ENCODE data around the gene PTPRA. TPM values are rescaled to one million over a fixed set of nuclear protein-coding genes. Genes with fewer than 3 reads are reported as not detected.

The PTPRA gene
- total RNA-seq, 1 donor = 44.2 TPM

- Histone ChIP-seq H2AFZ (ENCODE audit: low read length) (no peak overlapping the region), H3K9me3 (ENCODE audit: low read depth, low read length) (no peaks in the 10 kb centered on the region), H3K4me2 (ENCODE audit: insufficient read depth, low read length) (no peak overlapping the region), H3K36me3 (ENCODE audit: insufficient read depth, low read length) (peaks cover 32% of the 10 kb centered on the region), H3K27ac (ENCODE audit: low read depth, low read length) (no peak overlapping the region), H4K20me1 (ENCODE audit: insufficient read depth, low read length) (peaks cover 2% of the 10 kb centered on the region), H3K27me3 (ENCODE audit: insufficient read depth, low read length) (no peaks in the 10 kb centered on the region), H3K79me2 (ENCODE audit: insufficient read depth, low read length) (no peaks in the 10 kb centered on the region), H3K4me3 (ENCODE audit: insufficient read depth, low read length) (no peak overlapping the region), H3K4me1 (ENCODE audit: insufficient read depth, low read length) (peaks cover 24% of the 10 kb centered on the region)
- peak; percentile 45 for DNase-seq (ENCODE audit: insufficient read length, low spot score, missing footprints)
- TF ChIP-seq, protein P1, sequence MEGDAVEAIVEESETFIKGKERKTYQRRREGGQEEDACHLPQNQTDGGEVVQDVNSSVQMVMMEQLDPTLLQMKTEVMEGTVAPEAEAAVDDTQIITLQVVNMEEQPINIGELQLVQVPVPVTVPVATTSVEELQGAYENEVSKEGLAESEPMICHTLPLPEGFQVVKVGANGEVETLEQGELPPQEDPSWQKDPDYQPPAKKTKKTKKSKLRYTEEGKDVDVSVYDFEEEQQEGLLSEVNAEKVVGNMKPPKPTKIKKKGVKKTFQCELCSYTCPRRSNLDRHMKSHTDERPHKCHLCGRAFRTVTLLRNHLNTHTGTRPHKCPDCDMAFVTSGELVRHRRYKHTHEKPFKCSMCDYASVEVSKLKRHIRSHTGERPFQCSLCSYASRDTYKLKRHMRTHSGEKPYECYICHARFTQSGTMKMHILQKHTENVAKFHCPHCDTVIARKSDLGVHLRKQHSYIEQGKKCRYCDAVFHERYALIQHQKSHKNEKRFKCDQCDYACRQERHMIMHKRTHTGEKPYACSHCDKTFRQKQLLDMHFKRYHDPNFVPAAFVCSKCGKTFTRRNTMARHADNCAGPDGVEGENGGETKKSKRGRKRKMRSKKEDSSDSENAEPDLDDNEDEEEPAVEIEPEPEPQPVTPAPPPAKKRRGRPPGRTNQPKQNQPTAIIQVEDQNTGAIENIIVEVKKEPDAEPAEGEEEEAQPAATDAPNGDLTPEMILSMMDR (IDR thresholded peaks at IDR 0.05; ENCODE audit: extremely low read depth, low read depth, low read length) = no peak
Measured at GRCh38 chr20:2986466-2986865, 113.2 kb downstream of the PTPRA start.

DNA sequence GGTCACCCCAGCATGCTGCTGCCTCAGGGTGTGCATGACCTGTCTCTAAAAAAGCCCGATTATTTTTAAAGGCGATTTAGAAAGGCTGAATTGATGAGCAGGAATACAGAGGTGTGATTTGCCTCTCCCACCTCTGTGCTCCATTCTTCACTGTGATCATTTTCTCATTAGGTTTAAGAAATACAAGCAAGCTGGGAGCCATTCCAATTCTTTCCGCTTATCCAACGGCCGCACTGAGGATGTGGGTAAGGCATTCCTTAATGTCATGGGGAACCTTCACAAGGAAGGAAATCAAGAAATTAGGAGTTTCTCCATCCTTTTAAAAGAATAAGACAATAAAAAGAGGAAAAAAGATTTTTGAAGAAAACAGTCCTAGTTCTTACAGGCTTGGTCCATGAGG is 114.6 kb downstream of the PTPRA start:
- H3K4me3 ChIP-seq (ENCODE audit: insufficient read depth, low read length) = no peak overlapping the region
- peaks cover 24% of the 10 kb centered on the region for H3K4me1 ChIP-seq (ENCODE audit: insufficient read depth, low read length)
- H3K4me2 ChIP-seq (ENCODE audit: insufficient read depth, low read length) = no peak overlapping the region
- H4K20me1 ChIP-seq (ENCODE audit: insufficient read depth, low read length) = peaks cover 2% of the 10 kb centered on the region
- TF ChIP-seq, protein P1 (IDR thresholded peaks at IDR 0.05; ENCODE audit: extremely low read depth, low read depth, low read length) = no peak
- H3K27ac ChIP-seq (ENCODE audit: low read depth, low read length) = no peak overlapping the region
- H2AFZ ChIP-seq (ENCODE audit: low read length) = no peak overlapping the region
- peaks cover 40% of the 10 kb centered on the region for H3K36me3 ChIP-seq (ENCODE audit: insufficient read depth, low read length)
- H3K9me3 ChIP-seq (ENCODE audit: low read depth, low read length) = no peaks in the 10 kb centered on the region
- no peaks in the 10 kb centered on the region for H3K79me2 ChIP-seq (ENCODE audit: insufficient read depth, low read length)
- DNase-seq (ENCODE audit: insufficient read length, low spot score, missing footprints) = no peak
- no peaks in the 10 kb centered on the region for H3K27me3 ChIP-seq (ENCODE audit: insufficient read depth, low read length)

- Histone ChIP-seq H3K4me3 (ENCODE audit: insufficient read depth, low read length) (no peak overlapping the region), H3K27ac (ENCODE audit: low read depth, low read length) (no peak overlapping the region), H3K36me3 (ENCODE audit: insufficient read depth, low read length) (peaks cover 46% of the 10 kb centered on the region), H2AFZ (ENCODE audit: low read length) (no peak overlapping the region), H3K9me3 (ENCODE audit: low read depth, low read length) (no peaks in the 10 kb centered on the region), H3K27me3 (ENCODE audit: insufficient read depth, low read length) (no peaks in the 10 kb centered on the region), H3K79me2 (ENCODE audit: insufficient read depth, low read length) (no peaks in the 10 kb centered on the region), H3K4me1 (ENCODE audit: insufficient read depth, low read length) (peaks cover under 1% of the 10 kb centered on the region), H3K4me2 (ENCODE audit: insufficient read depth, low read length) (no peak overlapping the region), H4K20me1 (ENCODE audit: insufficient read depth, low read length) (no peaks in the 10 kb centered on the region)
- TF ChIP-seq, protein P1 (IDR thresholded peaks at IDR 0.05; ENCODE audit: extremely low read depth, low read depth, low read length) = no peak
- no peak for DNase-seq (ENCODE audit: insufficient read length, low spot score, missing footprints)
Measured at GRCh38 chr20:2991532-2991931, 118.3 kb downstream of the PTPRA start.

- no peaks in the 10 kb centered on the region for H3K79me2 ChIP-seq (ENCODE audit: insufficient read depth, low read length)
- TF ChIP-seq, protein P1 (IDR thresholded peaks at IDR 0.05; ENCODE audit: extremely low read depth, low read depth, low read length) = no peak
- no peak overlapping the region for H3K4me3 ChIP-seq (ENCODE audit: insufficient read depth, low read length)
- H3K9me3 ChIP-seq (ENCODE audit: low read depth, low read length) = no peaks in the 10 kb centered on the region
- DNase-seq (ENCODE audit: insufficient read length, low spot score, missing footprints) = no peak
- H3K4me1 ChIP-seq (ENCODE audit: insufficient read depth, low read length) = no peaks in the 10 kb centered on the region
- no peak overlapping the region for H3K4me2 ChIP-seq (ENCODE audit: insufficient read depth, low read length)
- H2AFZ ChIP-seq (ENCODE audit: low read length) = no peak overlapping the region
- peaks cover 32% of the 10 kb centered on the region for H3K36me3 ChIP-seq (ENCODE audit: insufficient read depth, low read length)
- no peaks in the 10 kb centered on the region for H4K20me1 ChIP-seq (ENCODE audit: insufficient read depth, low read length)
- H3K27ac ChIP-seq (ENCODE audit: low read depth, low read length) = no peak overlapping the region
- H3K27me3 ChIP-seq (ENCODE audit: insufficient read depth, low read length) = no peaks in the 10 kb centered on the region
Measured at GRCh38 chr20:2993250-2993649, 120.0 kb downstream of the PTPRA start.
